H9 (cell line): ENCODE data around the gene MAML3. TPM values are rescaled to one million over a fixed set of nuclear protein-coding genes. Genes with fewer than 3 reads are reported as not detected.

Experiments
- DNase-seq: peaks from one replicate; pipeline ENCODE4 v3.0.0-alpha.2; 2017
- H2AFZ ChIP-seq: one replicate; pipeline ENCODE4 v1.6.1; 2013; ENCODE audit warnings: mild to moderate bottlenecking, low read length, control low read depth, moderate library complexity
- H2AK5ac ChIP-seq: 2 replicates; pipeline ENCODE4 v1.6.1; 2013; ENCODE audit warnings: low read length, control low read depth, mixed read lengths; ENCODE audit not compliant: insufficient read length
- H2BK120ac ChIP-seq: one replicate; pipeline ENCODE4 v1.6.1; 2013; ENCODE audit warnings: low read depth, mild to moderate bottlenecking, low read length, control low read depth, inconsistent platforms; ENCODE audit not compliant: poor library complexity, severe bottlenecking
- H2BK12ac ChIP-seq: 2 replicates; pipeline ENCODE4 v1.6.1; 2013; ENCODE audit warnings: low read length, control low read depth, mixed read lengths, low read depth; ENCODE audit not compliant: insufficient read length
- H2BK15ac ChIP-seq: 2 replicates; pipeline ENCODE4 v1.6.1; 2013; ENCODE audit warnings: low read depth, low read length, control low read depth
- H2BK20ac ChIP-seq: one replicate; pipeline ENCODE4 v1.6.1; 2013; ENCODE audit warnings: low read depth, mild to moderate bottlenecking, low read length, control low read depth, inconsistent platforms; ENCODE audit not compliant: poor library complexity, severe bottlenecking
- H2BK5ac ChIP-seq: 2 replicates; pipeline ENCODE4 v1.6.1; 2013; ENCODE audit warnings: low read length, control low read depth, mixed read lengths; ENCODE audit not compliant: insufficient read length
- H3K14ac ChIP-seq: 2 replicates; pipeline ENCODE4 v1.6.1; 2013; ENCODE audit warnings: low read length, control low read depth; ENCODE audit not compliant: insufficient read depth
- H3K18ac ChIP-seq: 2 replicates; pipeline ENCODE4 v1.6.1; 2013; ENCODE audit warnings: low read depth, mild to moderate bottlenecking, mixed read lengths, low read length, control low read depth; ENCODE audit not compliant: insufficient read length
- H3K23ac ChIP-seq: 2 replicates; pipeline ENCODE4 v1.6.1; 2013; ENCODE audit warnings: low read length, control low read depth, mixed read lengths, low read depth; ENCODE audit not compliant: insufficient read length
- H3K23me2 ChIP-seq: 2 replicates; pipeline ENCODE4 v1.6.1; 2013; ENCODE audit warnings: low read depth, mild to moderate bottlenecking, mixed read lengths, low read length, control low read depth; ENCODE audit not compliant: insufficient read length, poor library complexity, severe bottlenecking
- H3K27ac ChIP-seq: 2 replicates; pipeline ENCODE4 v1.5.1; 2013; ENCODE audit warnings: low read length, control low read depth, mixed read lengths, low read depth; ENCODE audit not compliant: insufficient read length
- H3K27me3 ChIP-seq: 2 replicates; pipeline ENCODE4 v1.6.1; 2013; ENCODE audit warnings: low read length, control low read depth, inconsistent platforms; ENCODE audit not compliant: insufficient read depth
- H3K4ac ChIP-seq: 2 replicates; pipeline ENCODE4 v1.6.1; 2013; ENCODE audit warnings: low read depth, mild to moderate bottlenecking, control low read depth, inconsistent platforms, low read length, moderate library complexity
- H3K4me1 ChIP-seq: 2 replicates; pipeline ENCODE4 v1.6.1; 2013; ENCODE audit warnings: low read length, control low read depth, inconsistent platforms; ENCODE audit not compliant: insufficient read depth
- H3K4me2 ChIP-seq: 2 replicates; pipeline ENCODE4 v1.6.1; 2013; ENCODE audit warnings: low read length, control low read depth, mixed read lengths; ENCODE audit not compliant: insufficient read length, insufficient read depth
- H3K56ac ChIP-seq: 2 replicates; pipeline ENCODE4 v1.6.1; 2013; ENCODE audit warnings: low read depth, mild to moderate bottlenecking, mixed read lengths, low read length, control low read depth; ENCODE audit not compliant: insufficient read length
- H3K79me1 ChIP-seq: 2 replicates; pipeline ENCODE4 v1.6.1; 2013; ENCODE audit warnings: low read depth, mild to moderate bottlenecking, moderate library complexity, low read length, control low read depth, inconsistent platforms; ENCODE audit not compliant: insufficient read depth, poor library complexity, severe bottlenecking
- H3K79me2 ChIP-seq: 2 replicates; pipeline ENCODE4 v1.6.1; 2013; ENCODE audit warnings: low read length, control low read depth, inconsistent platforms; ENCODE audit not compliant: insufficient read depth
- H3K9ac ChIP-seq: 2 replicates; pipeline ENCODE4 v1.6.1; 2013; ENCODE audit warnings: low read length, control low read depth, mixed read lengths; ENCODE audit not compliant: insufficient read length; ENCODE audit errors: extremely low read depth
- H3K9me3 ChIP-seq: one replicate; pipeline ENCODE4 v1.6.1; 2013; ENCODE audit warnings: low read depth, low read length, inconsistent platforms; ENCODE audit not compliant: control insufficient read depth
- H3T11ph ChIP-seq: one replicate; pipeline ENCODE4 v1.6.1; 2013; ENCODE audit warnings: mild to moderate bottlenecking, low read length, control low read depth, inconsistent platforms
- H4K20me1 ChIP-seq: one replicate; pipeline ENCODE4 v1.6.1; 2013; ENCODE audit not compliant: control insufficient read depth, insufficient read length, insufficient read depth
- H4K5ac ChIP-seq: 2 replicates; pipeline ENCODE4 v1.6.1; 2013; ENCODE audit warnings: low read depth, mild to moderate bottlenecking, mixed read lengths, low read length, control low read depth; ENCODE audit not compliant: insufficient read length
- H4K8ac ChIP-seq: replicated peaks from 2 replicates; pipeline ENCODE4 v1.6.1; 2013; ENCODE audit warnings: low read length, control low read depth, mixed read lengths, low read depth; ENCODE audit not compliant: insufficient read length
- H4K91ac ChIP-seq: 2 replicates; pipeline ENCODE4 v1.6.1; 2013; ENCODE audit warnings: low read depth, mild to moderate bottlenecking, moderate library complexity, mixed read lengths, low read length, control low read depth; ENCODE audit not compliant: insufficient read length
- H3K27ac Mint-ChIP-seq, 3 experiments: 2 replicates in 2 of 3; 3 replicates in 1 of 3; pipeline ENCODE4 v1.8.0; 2020 to 2021; ENCODE audit warnings: mixed read lengths in 3 of 3, mild to moderate bottlenecking in 1 of 3, moderate library complexity in 1 of 3
- H3K27me3 Mint-ChIP-seq: 2 replicates; pipeline ENCODE4 v1.8.0; 2021; ENCODE audit warnings: low read depth, mild to moderate bottlenecking, moderate library complexity, mixed read lengths
- H3K36me3 Mint-ChIP-seq, 3 experiments: 2 replicates in 2 of 3; 3 replicates in 1 of 3; pipeline ENCODE4 v1.8.0; 2020 to 2021; ENCODE audit warnings: low read depth in 3 of 3, mixed read lengths in 3 of 3; ENCODE audit not compliant: insufficient read depth in 1 of 3
- H3K4me1 Mint-ChIP-seq, 2 experiments: 2 replicates each; pipeline ENCODE4 v1.8.0; 2020; ENCODE audit warnings: mixed read lengths in 2 of 2
- H3K4me3 Mint-ChIP-seq, 2 experiments: 2 replicates in 1 of 2; 3 replicates in 1 of 2; pipeline ENCODE4 v1.8.0; 2020 to 2021; ENCODE audit warnings: mild to moderate bottlenecking in 2 of 2, mixed read lengths in 2 of 2, moderate library complexity in 1 of 2
- H3K9me3 Mint-ChIP-seq, 2 experiments: 2 replicates in 1 of 2; 3 replicates in 1 of 2; pipeline ENCODE4 v1.8.0; 2020; ENCODE audit warnings: mild to moderate bottlenecking in 2 of 2, mixed read lengths in 2 of 2, moderate library complexity in 1 of 2
- WGBS: extraction: QIAGEN DNeasy Blood & Tissue Kit; methylation state at CpG from one replicate; pipeline ENCODE4 v1.1.7; 2013; ENCODE audit warnings: missing lambda C conversion rate, low lambda C conversion rate, mixed read lengths; ENCODE audit not compliant: insufficient read length; ENCODE audit errors: extremely low coverage; 5-methylcytosine and 5-hydroxymethylcytosine counted together
- total RNA-seq: library from RNA; stranded (reverse); gene quantifications from 2 replicates; pipeline ENCODE4 v1.2.1, GENCODE V29; 2021
- TF ChIP-seq, protein P1 (sequence below): fragments of 200-600 bp; sonication (generic); conservative IDR thresholded peaks from 3 replicates; pipeline ENCODE4 v1.8.0; 2021; ENCODE audit warnings: antibody characterized with exemption, mild to moderate bottlenecking

MAML3 gene
- total RNA-seq, 1 experiment from 2014 or later = 3.9 TPM

DNA sequence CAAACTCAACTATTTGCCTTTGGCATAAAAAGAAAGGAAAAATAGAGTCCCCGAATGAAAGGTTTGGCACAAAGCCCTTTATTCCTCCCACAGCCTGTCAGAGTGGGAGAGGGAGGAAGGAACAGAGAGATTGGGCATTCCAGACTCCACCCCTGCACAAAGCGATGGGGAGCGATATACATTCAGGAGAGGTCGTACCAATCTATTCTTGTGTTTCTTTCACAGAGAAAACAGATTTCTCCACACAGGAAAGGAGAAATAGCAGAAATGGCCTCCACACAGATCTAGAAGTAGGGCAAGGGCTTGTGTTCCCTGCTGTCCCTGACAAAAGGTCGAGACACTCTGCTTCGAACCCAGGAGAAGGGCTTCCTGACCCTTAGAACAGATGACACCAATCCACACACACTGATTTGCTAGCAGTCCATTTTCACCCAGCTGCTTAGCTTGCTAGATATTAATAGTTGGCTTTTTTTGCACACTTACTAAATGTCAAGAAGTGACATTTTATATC, 197.4 kb downstream of the MAML3 start:
- H3K27ac Mint-ChIP-seq = no peak overlapping the region
- no peaks in the 10 kb centered on the region for H3K4me1 ChIP-seq
- no peak overlapping the region for H4K5ac ChIP-seq
- H3K4ac ChIP-seq = no peak overlapping the region
- no peak overlapping the region for H3K4me2 ChIP-seq
- no peak overlapping the region for H2BK120ac ChIP-seq
- TF ChIP-seq, protein P1, sequence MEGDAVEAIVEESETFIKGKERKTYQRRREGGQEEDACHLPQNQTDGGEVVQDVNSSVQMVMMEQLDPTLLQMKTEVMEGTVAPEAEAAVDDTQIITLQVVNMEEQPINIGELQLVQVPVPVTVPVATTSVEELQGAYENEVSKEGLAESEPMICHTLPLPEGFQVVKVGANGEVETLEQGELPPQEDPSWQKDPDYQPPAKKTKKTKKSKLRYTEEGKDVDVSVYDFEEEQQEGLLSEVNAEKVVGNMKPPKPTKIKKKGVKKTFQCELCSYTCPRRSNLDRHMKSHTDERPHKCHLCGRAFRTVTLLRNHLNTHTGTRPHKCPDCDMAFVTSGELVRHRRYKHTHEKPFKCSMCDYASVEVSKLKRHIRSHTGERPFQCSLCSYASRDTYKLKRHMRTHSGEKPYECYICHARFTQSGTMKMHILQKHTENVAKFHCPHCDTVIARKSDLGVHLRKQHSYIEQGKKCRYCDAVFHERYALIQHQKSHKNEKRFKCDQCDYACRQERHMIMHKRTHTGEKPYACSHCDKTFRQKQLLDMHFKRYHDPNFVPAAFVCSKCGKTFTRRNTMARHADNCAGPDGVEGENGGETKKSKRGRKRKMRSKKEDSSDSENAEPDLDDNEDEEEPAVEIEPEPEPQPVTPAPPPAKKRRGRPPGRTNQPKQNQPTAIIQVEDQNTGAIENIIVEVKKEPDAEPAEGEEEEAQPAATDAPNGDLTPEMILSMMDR = no peak
- H4K20me1 ChIP-seq = no peaks in the 10 kb centered on the region
- no CpG with 5 or more reads among the region's 6 CpGs for WGBS
- no peak overlapping the region for H3K14ac ChIP-seq
- H2AFZ ChIP-seq = no peak overlapping the region
- H3K27ac ChIP-seq = no peak overlapping the region
- peaks cover 5% of the 10 kb centered on the region for H3K27me3 Mint-ChIP-seq
- no peaks in the 10 kb centered on the region for H3K9me3 ChIP-seq
- H2BK20ac ChIP-seq = no peak overlapping the region
- no peak overlapping the region for H3K18ac ChIP-seq
- H3K4me3 Mint-ChIP-seq = no peak overlapping the region
- H4K91ac ChIP-seq = no peak overlapping the region
- no peaks in the 10 kb centered on the region for H3K27me3 ChIP-seq
- no peak overlapping the region for H2AK5ac ChIP-seq
- H3K9me3 Mint-ChIP-seq = no peaks in the 10 kb centered on the region; a peak in 1 of 5 replicates
- no peaks in the 10 kb centered on the region for H3K36me3 Mint-ChIP-seq
- no peak overlapping the region for H3K56ac ChIP-seq
- H2BK15ac ChIP-seq = no peak overlapping the region
- H4K8ac ChIP-seq = no peak overlapping the region
- no peak overlapping the region for H2BK5ac ChIP-seq
- no peak overlapping the region for H3K9ac ChIP-seq
- no peak overlapping the region for H3K23ac ChIP-seq
- H3K79me1 ChIP-seq = no peaks in the 10 kb centered on the region
- no peak overlapping the region for H3T11ph ChIP-seq
- H3K4me1 Mint-ChIP-seq = peaks cover 19 to 32% of the 10 kb centered on the region in 2 experiments
- H3K79me2 ChIP-seq = no peaks in the 10 kb centered on the region
- no peaks in the 10 kb centered on the region for H3K23me2 ChIP-seq
- no peak overlapping the region for H2BK12ac ChIP-seq
- no peak for DNase-seq
